H9 (cell line): ENCODE data around the gene PDPN. TPM values are rescaled to one million over a fixed set of nuclear protein-coding genes. Genes with fewer than 3 reads are reported as not detected.

Experiments used
- DNase-seq: peaks from one replicate; pipeline ENCODE4 v3.0.0-alpha.2; 2017
- H2AFZ ChIP-seq: one replicate; pipeline ENCODE4 v1.6.1; 2013; ENCODE audit warnings: mild to moderate bottlenecking, low read length, control low read depth, moderate library complexity
- H2AK5ac ChIP-seq: 2 replicates; pipeline ENCODE4 v1.6.1; 2013; ENCODE audit warnings: low read length, control low read depth, mixed read lengths; ENCODE audit not compliant: insufficient read length
- H2BK120ac ChIP-seq: one replicate; pipeline ENCODE4 v1.6.1; 2013; ENCODE audit warnings: low read depth, mild to moderate bottlenecking, low read length, control low read depth, inconsistent platforms; ENCODE audit not compliant: poor library complexity, severe bottlenecking
- H2BK12ac ChIP-seq: 2 replicates; pipeline ENCODE4 v1.6.1; 2013; ENCODE audit warnings: low read length, control low read depth, mixed read lengths, low read depth; ENCODE audit not compliant: insufficient read length
- H2BK15ac ChIP-seq: 2 replicates; pipeline ENCODE4 v1.6.1; 2013; ENCODE audit warnings: low read depth, low read length, control low read depth
- H2BK20ac ChIP-seq: one replicate; pipeline ENCODE4 v1.6.1; 2013; ENCODE audit warnings: low read depth, mild to moderate bottlenecking, low read length, control low read depth, inconsistent platforms; ENCODE audit not compliant: poor library complexity, severe bottlenecking
- H2BK5ac ChIP-seq: 2 replicates; pipeline ENCODE4 v1.6.1; 2013; ENCODE audit warnings: low read length, control low read depth, mixed read lengths; ENCODE audit not compliant: insufficient read length
- H3K14ac ChIP-seq: 2 replicates; pipeline ENCODE4 v1.6.1; 2013; ENCODE audit warnings: low read length, control low read depth; ENCODE audit not compliant: insufficient read depth
- H3K18ac ChIP-seq: 2 replicates; pipeline ENCODE4 v1.6.1; 2013; ENCODE audit warnings: low read depth, mild to moderate bottlenecking, mixed read lengths, low read length, control low read depth; ENCODE audit not compliant: insufficient read length
- H3K23ac ChIP-seq: 2 replicates; pipeline ENCODE4 v1.6.1; 2013; ENCODE audit warnings: low read length, control low read depth, mixed read lengths, low read depth; ENCODE audit not compliant: insufficient read length
- H3K23me2 ChIP-seq: 2 replicates; pipeline ENCODE4 v1.6.1; 2013; ENCODE audit warnings: low read depth, mild to moderate bottlenecking, mixed read lengths, low read length, control low read depth; ENCODE audit not compliant: insufficient read length, poor library complexity, severe bottlenecking
- H3K27ac ChIP-seq: 2 replicates; pipeline ENCODE4 v1.5.1; 2013; ENCODE audit warnings: low read length, control low read depth, mixed read lengths, low read depth; ENCODE audit not compliant: insufficient read length
- H3K27me3 ChIP-seq: 2 replicates; pipeline ENCODE4 v1.6.1; 2013; ENCODE audit warnings: low read length, control low read depth, inconsistent platforms; ENCODE audit not compliant: insufficient read depth
- H3K4ac ChIP-seq: 2 replicates; pipeline ENCODE4 v1.6.1; 2013; ENCODE audit warnings: low read depth, mild to moderate bottlenecking, control low read depth, inconsistent platforms, low read length, moderate library complexity
- H3K4me1 ChIP-seq: 2 replicates; pipeline ENCODE4 v1.6.1; 2013; ENCODE audit warnings: low read length, control low read depth, inconsistent platforms; ENCODE audit not compliant: insufficient read depth
- H3K4me2 ChIP-seq: 2 replicates; pipeline ENCODE4 v1.6.1; 2013; ENCODE audit warnings: low read length, control low read depth, mixed read lengths; ENCODE audit not compliant: insufficient read length, insufficient read depth
- H3K56ac ChIP-seq: 2 replicates; pipeline ENCODE4 v1.6.1; 2013; ENCODE audit warnings: low read depth, mild to moderate bottlenecking, mixed read lengths, low read length, control low read depth; ENCODE audit not compliant: insufficient read length
- H3K79me1 ChIP-seq: 2 replicates; pipeline ENCODE4 v1.6.1; 2013; ENCODE audit warnings: low read depth, mild to moderate bottlenecking, moderate library complexity, low read length, control low read depth, inconsistent platforms; ENCODE audit not compliant: insufficient read depth, poor library complexity, severe bottlenecking
- H3K79me2 ChIP-seq: 2 replicates; pipeline ENCODE4 v1.6.1; 2013; ENCODE audit warnings: low read length, control low read depth, inconsistent platforms; ENCODE audit not compliant: insufficient read depth
- H3K9ac ChIP-seq: 2 replicates; pipeline ENCODE4 v1.6.1; 2013; ENCODE audit warnings: low read length, control low read depth, mixed read lengths; ENCODE audit not compliant: insufficient read length; ENCODE audit errors: extremely low read depth
- H3K9me3 ChIP-seq: one replicate; pipeline ENCODE4 v1.6.1; 2013; ENCODE audit warnings: low read depth, low read length, inconsistent platforms; ENCODE audit not compliant: control insufficient read depth
- H3T11ph ChIP-seq: one replicate; pipeline ENCODE4 v1.6.1; 2013; ENCODE audit warnings: mild to moderate bottlenecking, low read length, control low read depth, inconsistent platforms
- H4K20me1 ChIP-seq: one replicate; pipeline ENCODE4 v1.6.1; 2013; ENCODE audit not compliant: control insufficient read depth, insufficient read length, insufficient read depth
- H4K5ac ChIP-seq: 2 replicates; pipeline ENCODE4 v1.6.1; 2013; ENCODE audit warnings: low read depth, mild to moderate bottlenecking, mixed read lengths, low read length, control low read depth; ENCODE audit not compliant: insufficient read length
- H4K8ac ChIP-seq: replicated peaks from 2 replicates; pipeline ENCODE4 v1.6.1; 2013; ENCODE audit warnings: low read length, control low read depth, mixed read lengths, low read depth; ENCODE audit not compliant: insufficient read length
- H4K91ac ChIP-seq: 2 replicates; pipeline ENCODE4 v1.6.1; 2013; ENCODE audit warnings: low read depth, mild to moderate bottlenecking, moderate library complexity, mixed read lengths, low read length, control low read depth; ENCODE audit not compliant: insufficient read length
- H3K27ac Mint-ChIP-seq, 3 experiments: 2 replicates in 2 of 3; 3 replicates in 1 of 3; pipeline ENCODE4 v1.8.0; 2020 to 2021; ENCODE audit warnings: mixed read lengths in 3 of 3, mild to moderate bottlenecking in 1 of 3, moderate library complexity in 1 of 3
- H3K27me3 Mint-ChIP-seq: 2 replicates; pipeline ENCODE4 v1.8.0; 2021; ENCODE audit warnings: low read depth, mild to moderate bottlenecking, moderate library complexity, mixed read lengths
- H3K36me3 Mint-ChIP-seq, 3 experiments: 2 replicates in 2 of 3; 3 replicates in 1 of 3; pipeline ENCODE4 v1.8.0; 2020 to 2021; ENCODE audit warnings: low read depth in 3 of 3, mixed read lengths in 3 of 3; ENCODE audit not compliant: insufficient read depth in 1 of 3
- H3K4me1 Mint-ChIP-seq, 2 experiments: 2 replicates each; pipeline ENCODE4 v1.8.0; 2020; ENCODE audit warnings: mixed read lengths in 2 of 2
- H3K4me3 Mint-ChIP-seq, 2 experiments: 2 replicates in 1 of 2; 3 replicates in 1 of 2; pipeline ENCODE4 v1.8.0; 2020 to 2021; ENCODE audit warnings: mild to moderate bottlenecking in 2 of 2, mixed read lengths in 2 of 2, moderate library complexity in 1 of 2
- H3K9me3 Mint-ChIP-seq, 2 experiments: 2 replicates in 1 of 2; 3 replicates in 1 of 2; pipeline ENCODE4 v1.8.0; 2020; ENCODE audit warnings: mild to moderate bottlenecking in 2 of 2, mixed read lengths in 2 of 2, moderate library complexity in 1 of 2
- WGBS: extraction: QIAGEN DNeasy Blood & Tissue Kit; methylation state at CpG from one replicate; pipeline ENCODE4 v1.1.7; 2013; ENCODE audit warnings: missing lambda C conversion rate, low lambda C conversion rate, mixed read lengths; ENCODE audit not compliant: insufficient read length; ENCODE audit errors: extremely low coverage; 5-methylcytosine and 5-hydroxymethylcytosine counted together
- total RNA-seq: library from RNA; stranded (reverse); gene quantifications from 2 replicates; pipeline ENCODE4 v1.2.1, GENCODE V29; 2021
- TF ChIP-seq, protein P1 (sequence below): fragments of 200-600 bp; sonication (generic); conservative IDR thresholded peaks from 3 replicates; pipeline ENCODE4 v1.8.0; 2021; ENCODE audit warnings: antibody characterized with exemption, mild to moderate bottlenecking

PDPN gene
- total RNA-seq, 1 experiment from 2014 or later, result 205 TPM

DNA sequence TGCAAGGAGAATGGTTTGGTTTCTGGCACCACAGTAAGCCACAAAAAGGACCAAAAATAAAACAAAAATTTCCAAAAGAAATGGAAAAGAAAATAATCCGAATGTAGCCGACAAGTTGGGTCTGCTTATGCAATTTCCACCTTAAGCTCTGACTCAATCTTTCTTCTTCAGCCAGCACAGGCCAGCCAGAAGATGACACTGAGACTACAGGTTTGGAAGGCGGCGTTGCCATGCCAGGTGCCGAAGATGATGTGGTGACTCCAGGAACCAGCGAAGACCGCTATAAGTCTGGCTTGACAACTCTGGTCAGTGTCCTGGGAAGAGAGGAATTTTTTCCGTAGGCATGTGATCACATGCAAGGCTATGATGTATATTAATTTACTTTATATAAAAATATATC is 23.4 kb downstream of the PDPN start:
- H4K20me1 ChIP-seq, result no peaks in the 10 kb centered on the region
- Mint-ChIP-seq H3K4me1 (peaks cover 19 to 27% of the 10 kb centered on the region in 2 experiments), H3K4me3 (no peak overlapping the region), H3K9me3 (no peaks in the 10 kb centered on the region), H3K27me3 (no peaks in the 10 kb centered on the region), H3K27ac (no peak overlapping the region), H3K36me3 (peaks cover 38 to 54% (median 54%) of the 10 kb centered on the region in 3 experiments)
- no peak overlapping the region for H3K4ac ChIP-seq
- no peak overlapping the region for H3K4me2 ChIP-seq
- H3K79me2 ChIP-seq, result 0 out of 2 replicates have a peak, but pooled peaks cover 3% of the 10 kb centered on the region
- H2BK12ac ChIP-seq, result no peak overlapping the region
- no peak overlapping the region for H2BK120ac ChIP-seq
- TF ChIP-seq, protein P1, sequence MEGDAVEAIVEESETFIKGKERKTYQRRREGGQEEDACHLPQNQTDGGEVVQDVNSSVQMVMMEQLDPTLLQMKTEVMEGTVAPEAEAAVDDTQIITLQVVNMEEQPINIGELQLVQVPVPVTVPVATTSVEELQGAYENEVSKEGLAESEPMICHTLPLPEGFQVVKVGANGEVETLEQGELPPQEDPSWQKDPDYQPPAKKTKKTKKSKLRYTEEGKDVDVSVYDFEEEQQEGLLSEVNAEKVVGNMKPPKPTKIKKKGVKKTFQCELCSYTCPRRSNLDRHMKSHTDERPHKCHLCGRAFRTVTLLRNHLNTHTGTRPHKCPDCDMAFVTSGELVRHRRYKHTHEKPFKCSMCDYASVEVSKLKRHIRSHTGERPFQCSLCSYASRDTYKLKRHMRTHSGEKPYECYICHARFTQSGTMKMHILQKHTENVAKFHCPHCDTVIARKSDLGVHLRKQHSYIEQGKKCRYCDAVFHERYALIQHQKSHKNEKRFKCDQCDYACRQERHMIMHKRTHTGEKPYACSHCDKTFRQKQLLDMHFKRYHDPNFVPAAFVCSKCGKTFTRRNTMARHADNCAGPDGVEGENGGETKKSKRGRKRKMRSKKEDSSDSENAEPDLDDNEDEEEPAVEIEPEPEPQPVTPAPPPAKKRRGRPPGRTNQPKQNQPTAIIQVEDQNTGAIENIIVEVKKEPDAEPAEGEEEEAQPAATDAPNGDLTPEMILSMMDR, result no peak
- DNase-seq, result no peak
- H3K23me2 ChIP-seq, result no peaks in the 10 kb centered on the region
- H3K4me1 ChIP-seq, result peaks cover 8% of the 10 kb centered on the region; the same call in 1 of the 2 replicates
- no peaks in the 10 kb centered on the region for H3K79me1 ChIP-seq
- no CpG with 5 or more reads among the region's 8 CpGs for WGBS
- H4K8ac ChIP-seq, result no peak overlapping the region
- H2BK20ac ChIP-seq, result no peak overlapping the region
- no peak overlapping the region for H3K23ac ChIP-seq
- H3K18ac ChIP-seq, result no peak overlapping the region
- H3K27ac ChIP-seq, result no peak overlapping the region
- no peak overlapping the region for H3T11ph ChIP-seq
- no peak overlapping the region for H2BK15ac ChIP-seq
- H3K9ac ChIP-seq, result no peak overlapping the region
- H4K91ac ChIP-seq, result no peak overlapping the region
- H2AK5ac ChIP-seq, result no peak overlapping the region
- no peak overlapping the region for H2AFZ ChIP-seq
- no peaks in the 10 kb centered on the region for H3K27me3 ChIP-seq
- no peak overlapping the region for H2BK5ac ChIP-seq
- no peak overlapping the region for H3K56ac ChIP-seq
- no peak overlapping the region for H4K5ac ChIP-seq
- H3K14ac ChIP-seq, result no peak overlapping the region
- no peaks in the 10 kb centered on the region for H3K9me3 ChIP-seq
